HUES48 (cell line): ENCODE measurements around the gene DAB2IP.

ENCODE experiments used
- H3K27ac ChIP-seq: one replicate; pipeline ENCODE4 v1.7.0; 2013; ENCODE audit warnings: low read depth, low read length, inconsistent platforms
- H3K27me3 ChIP-seq: 2 replicates; pipeline ENCODE4 v1.6.1; 2013; ENCODE audit warnings: mild to moderate bottlenecking, low read length; ENCODE audit not compliant: control insufficient read depth, insufficient read depth
- H3K36me3 ChIP-seq: 2 replicates; pipeline ENCODE4 v1.6.1; 2013; ENCODE audit warnings: low read length; ENCODE audit not compliant: control insufficient read depth, insufficient read depth
- H3K4me1 ChIP-seq: 2 replicates; pipeline ENCODE4 v1.6.1; 2013; ENCODE audit warnings: mild to moderate bottlenecking, low read length; ENCODE audit not compliant: control insufficient read depth, insufficient read depth
- H3K4me3 ChIP-seq: 2 replicates; pipeline ENCODE4 v1.5.1; 2013; ENCODE audit warnings: mild to moderate bottlenecking, low read depth, low read length
- H3K9ac ChIP-seq: 2 replicates; pipeline ENCODE4 v1.6.1; 2013; ENCODE audit warnings: mild to moderate bottlenecking, low read depth, low read length, moderate library complexity
- H3K9me3 ChIP-seq: 2 replicates; pipeline ENCODE4 v1.6.1; 2013; ENCODE audit warnings: low read length; ENCODE audit not compliant: control insufficient read depth, insufficient read depth

Gene DAB2IP

GRCh38 chr9:121676926-121677325 is 25.5 kb downstream of the DAB2IP start:
- Histone ChIP-seq H3K36me3 (no peaks in the 10 kb centered on the region; the same call in 1 of the 2 replicates), H3K9ac (no peak overlapping the region), H3K4me3 (no peak overlapping the region), H3K27ac (no peak overlapping the region), H3K27me3 (no peaks in the 10 kb centered on the region), H3K4me1 (peaks cover 16% of the 10 kb centered on the region), H3K9me3 (no peaks in the 10 kb centered on the region)

DNA sequence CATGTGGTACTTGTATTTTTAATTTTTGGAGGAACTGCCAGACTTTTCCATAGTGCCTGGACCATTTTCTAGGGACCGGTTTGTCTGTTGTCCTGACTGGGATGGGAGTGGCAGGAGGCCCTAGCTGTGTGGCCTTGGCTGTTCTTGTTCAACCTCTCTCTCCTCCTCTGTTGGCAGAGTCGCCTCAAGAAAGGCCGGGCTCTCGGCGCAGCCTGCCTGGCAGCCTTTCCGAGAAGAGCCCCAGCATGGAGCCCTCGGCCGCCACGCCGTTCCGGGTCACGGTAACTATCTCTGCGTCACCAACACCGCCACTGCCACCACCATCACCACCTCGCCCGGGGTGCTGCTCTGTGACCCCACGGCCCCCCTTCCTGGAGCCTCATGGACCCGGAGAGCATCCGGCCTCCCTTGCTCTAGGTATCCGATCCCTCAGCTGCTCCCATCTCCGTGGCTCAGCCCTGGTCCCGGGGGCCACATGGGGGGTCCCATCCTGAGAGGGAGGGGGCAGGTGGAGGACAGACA is 27.1 kb downstream of the DAB2IP start:
- H3K4me1 ChIP-seq, result peaks cover 16% of the 10 kb centered on the region
- no peaks in the 10 kb centered on the region for H3K9me3 ChIP-seq
- no peaks in the 10 kb centered on the region for H3K27me3 ChIP-seq
- H3K36me3 ChIP-seq, result no peaks in the 10 kb centered on the region; the same call in 1 of the 2 replicates
- no peak overlapping the region for H3K9ac ChIP-seq
- no peak overlapping the region for H3K4me3 ChIP-seq
- no peak overlapping the region for H3K27ac ChIP-seq

DNA sequence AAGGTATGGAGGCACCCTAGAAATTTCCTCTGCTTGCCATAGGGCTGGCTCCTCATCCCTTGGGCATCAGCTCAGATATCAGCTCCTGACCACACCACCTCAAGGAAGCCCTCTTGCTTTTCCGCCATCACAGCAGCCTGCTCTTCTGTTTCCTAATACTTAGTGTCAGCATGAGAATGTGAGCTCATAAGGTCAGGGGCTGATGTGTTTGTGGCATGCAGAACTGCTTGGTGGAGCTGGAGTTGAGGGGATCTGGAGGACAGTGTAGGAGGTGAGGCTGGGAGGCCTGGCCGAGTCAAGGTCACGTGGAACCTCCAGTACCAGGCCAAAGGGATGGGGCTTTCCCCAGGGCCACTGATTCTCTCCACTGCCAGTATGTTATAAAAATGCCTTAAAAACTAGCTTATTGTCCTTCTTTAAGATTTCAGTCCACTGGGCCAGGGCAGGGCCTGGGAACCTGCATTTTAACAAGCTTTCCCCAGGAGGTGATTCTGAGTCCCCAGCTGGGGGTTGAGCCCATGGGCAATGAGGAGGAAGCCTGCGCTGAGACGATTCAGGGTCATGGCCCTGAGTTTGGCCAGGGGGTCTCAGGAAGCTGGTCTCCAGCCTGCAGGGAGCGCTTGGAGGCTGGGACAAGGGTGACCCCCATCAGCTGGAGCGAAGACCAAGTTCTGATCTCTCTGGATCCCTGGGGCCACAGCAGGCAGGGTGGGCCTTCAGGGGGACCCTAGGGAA is 28.6 kb downstream of the DAB2IP start:
- H3K4me3 ChIP-seq, result no peak overlapping the region
- H3K9ac ChIP-seq, result no peak overlapping the region
- no peak overlapping the region for H3K27ac ChIP-seq
- H3K36me3 ChIP-seq, result no peaks in the 10 kb centered on the region; the same call in 1 of the 2 replicates
- H3K9me3 ChIP-seq, result no peaks in the 10 kb centered on the region
- H3K27me3 ChIP-seq, result no peaks in the 10 kb centered on the region
- peaks cover 10% of the 10 kb centered on the region for H3K4me1 ChIP-seq

GRCh38 chr9:121681404-121681803 is 30.0 kb downstream of the DAB2IP start:
- H3K36me3 ChIP-seq, result no peaks in the 10 kb centered on the region; the same call in 1 of the 2 replicates
- H3K9ac ChIP-seq, result no peak overlapping the region
- no peaks in the 10 kb centered on the region for H3K9me3 ChIP-seq
- H3K27me3 ChIP-seq, result no peaks in the 10 kb centered on the region
- H3K4me3 ChIP-seq, result no peak overlapping the region
- no peak overlapping the region for H3K27ac ChIP-seq
- peaks cover 3% of the 10 kb centered on the region; the same call in 1 of the 2 replicates for H3K4me1 ChIP-seq

DNA sequence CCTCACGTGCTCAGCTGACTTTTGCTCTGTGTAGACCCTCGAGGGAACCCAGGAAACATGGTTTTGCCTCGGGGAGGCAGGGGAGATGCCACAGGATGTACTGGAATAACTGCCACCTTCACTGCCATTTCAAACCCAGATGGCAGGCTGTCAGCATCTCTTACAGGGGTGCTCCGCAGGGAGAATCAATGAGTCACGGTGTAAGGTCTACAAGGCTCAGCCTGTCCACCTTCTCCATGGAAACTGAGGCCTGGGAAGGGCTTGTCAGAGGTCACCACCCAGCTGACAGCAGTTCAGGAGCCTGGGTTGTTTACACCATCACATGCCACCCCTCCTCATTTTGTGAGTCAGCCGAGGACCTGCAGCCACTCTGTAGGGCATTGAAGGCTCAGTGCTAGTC is 30.8 kb downstream of the DAB2IP start:
- no peaks in the 10 kb centered on the region for H3K27me3 ChIP-seq
- H3K4me1 ChIP-seq, result peaks cover 3% of the 10 kb centered on the region; the same call in 1 of the 2 replicates
- no peak overlapping the region for H3K27ac ChIP-seq
- no peaks in the 10 kb centered on the region for H3K9me3 ChIP-seq
- no peak overlapping the region for H3K9ac ChIP-seq
- no peak overlapping the region for H3K4me3 ChIP-seq
- no peaks in the 10 kb centered on the region; the same call in 1 of the 2 replicates for H3K36me3 ChIP-seq

- H3K27ac ChIP-seq, result no peak overlapping the region
- H3K36me3 ChIP-seq, result no peaks in the 10 kb centered on the region; the same call in none of the 2 replicates
- H3K9me3 ChIP-seq, result no peaks in the 10 kb centered on the region
- no peak overlapping the region for H3K4me3 ChIP-seq
- H3K27me3 ChIP-seq, result no peaks in the 10 kb centered on the region
- H3K9ac ChIP-seq, result no peak overlapping the region
- peaks cover 3% of the 10 kb centered on the region; the same call in 1 of the 2 replicates for H3K4me1 ChIP-seq
Measured at GRCh38 chr9:121682926-121683515, 31.6 kb downstream of the DAB2IP start.

DNA sequence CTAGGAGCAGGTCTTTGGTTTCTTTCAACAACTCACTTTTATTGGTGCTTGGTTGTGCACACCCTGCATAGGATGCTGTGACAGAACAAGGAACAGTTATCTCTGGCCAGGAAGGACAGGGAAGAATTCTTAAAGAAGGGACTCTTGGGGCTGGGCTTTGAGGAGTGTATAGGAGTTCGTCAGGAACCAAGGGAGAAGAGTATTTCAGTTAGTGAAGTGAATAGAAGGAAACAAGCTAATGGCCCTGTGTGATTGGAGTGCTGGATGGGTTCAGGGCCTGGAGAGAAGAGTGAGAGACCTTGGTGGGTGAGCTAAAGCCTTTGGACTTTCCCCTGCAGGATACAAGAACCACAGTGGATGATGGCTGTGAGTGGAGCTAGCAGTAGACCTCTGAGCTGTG is 32.2 kb downstream of the DAB2IP start:
- Histone ChIP-seq H3K27ac (no peak overlapping the region), H3K36me3 (no peaks in the 10 kb centered on the region; the same call in none of the 2 replicates), H3K9ac (no peak overlapping the region), H3K9me3 (no peaks in the 10 kb centered on the region), H3K4me1 (peaks cover 3% of the 10 kb centered on the region; the same call in 1 of the 2 replicates), H3K27me3 (no peaks in the 10 kb centered on the region), H3K4me3 (no peak overlapping the region)

DNA sequence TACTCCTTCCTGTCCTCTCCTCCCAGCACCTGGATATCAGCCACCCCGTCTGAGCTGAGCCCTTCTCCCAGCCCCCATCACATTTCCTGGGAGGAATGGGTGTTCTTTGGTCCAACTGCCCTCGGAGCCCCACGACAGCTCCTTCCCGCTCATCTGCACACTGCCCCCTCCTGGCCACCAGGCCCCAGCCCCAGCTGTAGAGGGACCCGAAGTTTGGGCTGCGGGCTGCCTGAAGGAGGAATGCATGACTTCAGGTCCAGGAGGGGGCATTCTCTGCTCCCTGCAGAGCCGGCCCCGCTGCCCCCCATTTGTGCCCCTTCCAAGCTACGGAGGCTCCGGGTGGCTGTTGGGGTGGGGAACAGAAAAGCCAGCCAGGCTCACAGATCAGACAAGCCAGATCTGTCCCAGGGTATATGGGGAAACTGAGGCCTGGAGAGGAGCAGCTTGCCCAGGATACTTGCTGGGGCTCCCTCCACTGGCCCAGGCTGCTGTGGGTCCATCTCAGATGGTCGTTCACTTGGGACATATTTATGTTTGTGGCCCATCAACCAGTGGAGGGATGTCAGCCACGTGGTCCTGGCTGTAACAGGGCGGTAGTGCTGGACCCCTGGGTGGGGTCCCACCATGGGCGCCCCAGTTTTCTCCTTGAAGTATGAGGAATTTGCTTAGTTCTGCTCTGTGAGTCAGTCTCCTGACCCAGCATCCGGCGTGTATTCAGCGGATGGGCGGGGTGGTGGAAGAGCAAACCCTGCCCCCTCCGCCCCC is 33.1 kb downstream of the DAB2IP start:
- Histone ChIP-seq H3K27me3 (no peaks in the 10 kb centered on the region), H3K9me3 (no peaks in the 10 kb centered on the region), H3K4me1 (peaks cover 3% of the 10 kb centered on the region; the same call in 1 of the 2 replicates), H3K9ac (no peak overlapping the region), H3K36me3 (no peaks in the 10 kb centered on the region; the same call in 1 of the 2 replicates), H3K4me3 (no peak overlapping the region), H3K27ac (no peak overlapping the region)

GRCh38 chr9:121685146-121685794 is 33.8 kb downstream of the DAB2IP start:
- Histone ChIP-seq H3K9ac (no peak overlapping the region), H3K27ac (no peak overlapping the region)

GRCh38 chr9:121685795-121686377 is 34.5 kb downstream of the DAB2IP start:
- Histone ChIP-seq H3K36me3 (no peaks in the 10 kb centered on the region; the same call in 1 of the 2 replicates), H3K27ac (no peak overlapping the region), H3K27me3 (no peaks in the 10 kb centered on the region), H3K4me1 (peaks cover 14% of the 10 kb centered on the region; the same call in 1 of the 2 replicates), H3K9ac (no peak overlapping the region), H3K9me3 (no peaks in the 10 kb centered on the region), H3K4me3 (no peak overlapping the region)

More at GRCh38 chr9:121685146-121685794, 33.8 kb downstream of the DAB2IP start:
- Histone ChIP-seq H3K9me3 (no peaks in the 10 kb centered on the region), H3K4me1 (peaks cover 8% of the 10 kb centered on the region; the same call in 1 of the 2 replicates), H3K4me3 (no peak overlapping the region), H3K36me3 (no peaks in the 10 kb centered on the region; the same call in 1 of the 2 replicates), H3K27me3 (no peaks in the 10 kb centered on the region)
